SK-N-SH (cell line): ENCODE results near the gene PTPRF. TPM values are rescaled to one million over a fixed set of nuclear protein-coding genes. Genes with fewer than 3 reads are reported as not detected.

Experiments
- CTCF ChIA-PET: fragments of 300-600, 350-600 bp; formaldehyde crosslinking; extraction: SDS; loops from one replicate; lab custom pipeline; 2021; lab: Yijun Ruan, JAX
- POLR2A ChIA-PET: fragments of 350-600 bp; sonication (Branson Sonifier 250); formaldehyde crosslinking; extraction: SDS; loops from one replicate; lab custom pipeline; 2020; ENCODE audit warnings: antibody characterized with exemption, inconsistent platforms; lab: Yijun Ruan, JAX
- DNase-seq: peaks from one replicate; pipeline ENCODE4 v3.0.0; 2012
- H2AFZ ChIP-seq: fragments of 200-600 bp; sonication (generic); 2 replicates; pipeline ENCODE4 v1.8.1; 2016; ENCODE audit warnings: antibody characterized with exemption, mild to moderate bottlenecking, low read depth
- H3F3A ChIP-seq: fragments of 200-600 bp; sonication (generic); replicated peaks from 2 replicates; pipeline ENCODE3; 2016; ENCODE audit warnings: antibody characterized with exemption, mild to moderate bottlenecking; ENCODE audit not compliant: insufficient read depth
- H3K27ac ChIP-seq, 2 experiments: fragments of 200-500 bp in 1 of 2; fragments of 200-600 bp in 1 of 2; sonication (Bioruptor generic) in 1 of 2; sonication (generic), shearing (Covaris generic) in 1 of 2; 2 replicates each; pipeline versions ENCODE4 v1.5.1 to v1.6.1; 2014 to 2016; ENCODE audit warnings: low read depth in 2 of 2, inconsistent platforms in 1 of 2, low read length in 1 of 2, mild to moderate bottlenecking in 1 of 2, mixed read lengths in 1 of 2
- H3K27me3 ChIP-seq: fragments of 200-600 bp; sonication (generic), shearing (Covaris generic); 2 replicates; pipeline ENCODE4 v1.6.1; 2016; ENCODE audit warnings: mixed run types; ENCODE audit not compliant: insufficient read depth
- H3K36me3 ChIP-seq, 2 experiments: fragments of 200-500 bp in 1 of 2; fragments of 200-600 bp in 1 of 2; sonication (Bioruptor generic) in 1 of 2; sonication (generic) in 1 of 2; replicated peaks in 1 of 2; 2 replicates each; pipeline versions ENCODE3 to v1.5.1; 2014 to 2016; ENCODE audit warnings: low read length in 1 of 2, mild to moderate bottlenecking in 1 of 2; ENCODE audit not compliant: insufficient read depth in 2 of 2, control insufficient read depth in 1 of 2
- H3K4me1 ChIP-seq, 2 experiments: fragments of 200-500 bp in 1 of 2; fragments of 200-600 bp in 1 of 2; sonication (Bioruptor generic) in 1 of 2; sonication (generic), shearing (Covaris generic) in 1 of 2; 2 replicates each; pipeline versions ENCODE4 v1.5.1 to v1.6.1; 2014 to 2016; ENCODE audit warnings: low read depth in 1 of 2, low read length in 1 of 2, mixed run types in 1 of 2; ENCODE audit not compliant: insufficient read depth in 2 of 2, control insufficient read depth in 1 of 2
- H3K4me2 ChIP-seq: fragments of 200-600 bp; sonication (generic), shearing (Covaris generic); 2 replicates; pipeline ENCODE4 v1.6.1; 2017; ENCODE audit warnings: mixed run types
- H3K4me3 ChIP-seq, 2 experiments: fragments of 200-500 bp in 1 of 2; fragments of 200-600 bp in 1 of 2; sonication (Bioruptor generic) in 1 of 2; sonication (generic), shearing (Covaris generic) in 1 of 2; 2 replicates each; pipeline versions ENCODE4 v1.5.1 to v1.8.1; 2014 to 2016; ENCODE audit warnings: low read depth in 2 of 2, inconsistent platforms in 1 of 2, low read length in 1 of 2, mild to moderate bottlenecking in 1 of 2, mixed read lengths in 1 of 2, moderate library complexity in 1 of 2
- H3K79me2 ChIP-seq: fragments of 200-600 bp; sonication (generic); 2 replicates; pipeline ENCODE4 v1.8.1; 2017; ENCODE audit warnings: mild to moderate bottlenecking; ENCODE audit not compliant: insufficient read depth
- H3K9ac ChIP-seq: fragments of 200-600 bp; sonication (generic); 2 replicates; pipeline ENCODE4 v1.6.1; 2017; ENCODE audit warnings: mixed run types
- H3K9me2 ChIP-seq: fragments of 200-600 bp; sonication (generic); 2 replicates; pipeline ENCODE4 v1.6.1; 2017; ENCODE audit warnings: mixed run types
- H3K9me3 ChIP-seq: fragments of 200-600 bp; sonication (generic); 2 replicates; pipeline ENCODE4 v1.6.1; 2017; ENCODE audit warnings: mixed run types, mild to moderate bottlenecking, moderate library complexity
- H4K20me1 ChIP-seq: fragments of 200-600 bp; sonication (generic); 2 replicates; pipeline ENCODE4 v1.6.1; 2017; ENCODE audit warnings: mild to moderate bottlenecking, mixed run types; ENCODE audit not compliant: insufficient read depth
- CHD2 ChIP-seq: fragments of 150-350 bp; IDR thresholded peaks from 2 replicates; pipeline ENCODE4 v1.6.1; 2018; ENCODE audit warnings: low read length; ENCODE audit not compliant: partially characterized antibody
- ELF1 ChIP-seq: IDR thresholded peaks from 2 replicates; pipeline ENCODE4 v1.4.0; 2012
- EP300 ChIP-seq, 2 experiments: IDR thresholded peaks; 2 replicates each; pipeline versions ENCODE4 v1.4.0 to v1.6.1; 2012; ENCODE audit warnings: borderline replicate concordance in 1 of 2, low read depth in 1 of 2, low read length in 1 of 2
- EZH2phosphoT487 ChIP-seq: fragments of 200-600 bp; sonication (generic); IDR thresholded peaks from 2 replicates; pipeline ENCODE4 v1.6.1; 2017; ENCODE audit warnings: low read depth, mixed run types, mild to moderate bottlenecking, antibody characterized with exemption, moderate library complexity, borderline replicate concordance
- FOXM1 ChIP-seq: IDR thresholded peaks from 2 replicates; pipeline ENCODE4 v1.4.0; 2012; ENCODE audit warnings: low read depth, mild to moderate bottlenecking
- GABPA ChIP-seq: IDR thresholded peaks from 2 replicates; pipeline ENCODE4 v1.4.0; 2012; ENCODE audit warnings: low read depth, mild to moderate bottlenecking
- JUND ChIP-seq: IDR thresholded peaks from 2 replicates; pipeline ENCODE4 v1.4.0; 2012
- MEF2A ChIP-seq: IDR thresholded peaks from 2 replicates; pipeline ENCODE4 v1.4.0; 2012; ENCODE audit warnings: low read depth, borderline replicate concordance
- NFIC ChIP-seq: IDR thresholded peaks from 2 replicates; pipeline ENCODE4 v1.4.0; 2012; ENCODE audit warnings: borderline replicate concordance
- NRF1 ChIP-seq: IDR thresholded peaks from 2 replicates; pipeline ENCODE4 v1.6.1; 2012; ENCODE audit warnings: low read depth, mild to moderate bottlenecking, low read length
- POLR2AphosphoS5 ChIP-seq: IDR thresholded peaks from 2 replicates; pipeline ENCODE4 v1.6.1; 2012; ENCODE audit warnings: low read depth, low read length
- RCOR1 ChIP-seq: fragments of 150-350 bp; IDR thresholded peaks from 2 replicates; pipeline ENCODE4 v1.6.1; 2017; ENCODE audit warnings: antibody characterized with exemption, low read length
- RFX5 ChIP-seq: IDR thresholded peaks from 2 replicates; pipeline ENCODE4 v1.6.1; 2012; ENCODE audit warnings: mild to moderate bottlenecking, improper control_type of control experiment, low read length
- TEAD4 ChIP-seq: IDR thresholded peaks from 2 replicates; pipeline ENCODE4 v1.4.0; 2012; ENCODE audit warnings: mild to moderate bottlenecking, borderline replicate concordance; ENCODE audit not compliant: insufficient read depth
- YY1 ChIP-seq: IDR thresholded peaks from 2 replicates; pipeline ENCODE4 v1.4.0; 2012; ENCODE audit warnings: low read depth, mild to moderate bottlenecking
- WGBS: methylation state at CpG from one replicate; pipeline ENCODE4 v1.1.6; 2017; ENCODE audit warnings: low lambda C conversion rate; 5-methylcytosine and 5-hydroxymethylcytosine counted together
- polyA plus RNA-seq, 3 experiments: library from polyadenylated mRNA; depleted of rRNA; stranded (reverse); fragments of >200 nt; gene quantifications; 2 replicates each; pipeline ENCODE4 v1.2.3, GENCODE V29; 2012
- TF ChIP-seq, protein P1 (sequence below): IDR thresholded peaks from 2 replicates; pipeline ENCODE4; 2012
- TF ChIP-seq, protein P2 (sequence below): fragments of 150-350 bp; IDR thresholded peaks from 2 replicates; pipeline ENCODE4 v1.6.1; 2016; ENCODE audit warnings: mild to moderate bottlenecking, low read depth, low read length
- TF ChIP-seq, protein P3 (sequence below): IDR thresholded peaks from 2 replicates; pipeline ENCODE4 v1.4.0; 2012; ENCODE audit warnings: low read depth, borderline replicate concordance
- TF ChIP-seq, protein P4 (sequence below): fragments of 150-350 bp; IDR thresholded peaks from 2 replicates; pipeline ENCODE4 v1.6.1; 2017; ENCODE audit warnings: antibody characterized with exemption, low read length, low read depth, borderline replicate concordance
- TF ChIP-seq, protein P5 (sequence below): fragments of 200-600 bp; sonication (generic); IDR thresholded peaks from 2 replicates; pipeline ENCODE4 v1.6.1; 2017; ENCODE audit warnings: antibody characterized with exemption, mild to moderate bottlenecking, moderate library complexity

PTPRF gene
- polyA plus RNA-seq, 1 of the 3 experiments (the other 2 are of a cell fraction) = 72.7 TPM

DNA sequence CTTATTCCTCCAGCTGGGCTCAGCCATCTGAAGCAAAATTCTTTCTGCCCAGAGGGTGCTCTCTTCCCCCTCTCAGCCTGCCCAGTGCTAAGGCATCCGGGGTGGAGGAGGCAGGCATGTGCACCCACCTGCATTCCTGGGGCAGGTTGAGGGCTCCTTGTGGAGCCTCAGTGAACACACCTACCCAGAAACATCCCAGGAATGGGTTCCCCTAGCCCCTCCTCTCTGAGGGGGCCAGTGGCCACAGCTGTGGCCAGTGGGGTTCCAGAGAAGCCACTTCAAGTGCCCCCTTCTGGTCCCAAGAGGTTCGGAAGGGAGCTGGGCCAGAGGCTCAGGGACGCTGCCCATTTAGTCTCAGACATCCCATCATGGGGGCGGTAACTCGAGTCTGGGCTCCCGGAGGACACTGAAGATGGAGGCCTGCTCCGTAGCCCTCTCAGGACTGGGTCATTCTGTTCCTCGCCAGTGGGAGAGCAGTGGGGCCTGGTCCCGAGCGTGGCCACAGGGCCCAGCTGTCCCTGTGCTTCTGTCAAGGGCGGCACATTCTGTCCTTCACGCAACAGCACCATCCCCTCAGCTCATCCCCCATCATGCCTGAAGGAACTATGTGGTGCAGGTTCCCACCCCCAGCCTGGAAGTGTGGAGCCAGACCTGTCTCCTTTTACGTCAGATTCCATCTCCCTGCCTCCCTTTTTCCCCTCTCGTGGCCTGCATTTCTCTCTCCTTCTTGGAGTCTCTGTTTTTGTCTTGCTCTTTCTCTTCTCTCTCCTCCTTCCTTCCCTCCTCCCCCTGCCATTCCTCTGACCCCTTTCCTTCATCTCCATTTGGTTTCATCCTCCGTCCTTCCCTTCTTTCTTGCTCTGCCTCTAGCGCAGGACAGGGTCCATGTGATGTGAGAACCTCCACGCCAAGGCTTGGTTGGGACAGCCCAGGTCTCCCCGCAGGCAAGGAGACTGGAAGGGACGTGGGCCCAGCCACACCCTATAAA lies 69.6 kb downstream of the PTPRF start:
- H3K9me3 ChIP-seq = no peaks in the 10 kb centered on the region
- ChIA-PET CTCF (no interaction called here), POLR2A (no interaction called here)
- DNase-seq = no peak
- H3F3A ChIP-seq = no peaks in the 10 kb centered on the region
- H4K20me1 ChIP-seq = no peaks in the 10 kb centered on the region
- H3K9me2 ChIP-seq = no peaks in the 10 kb centered on the region
- no peak overlapping the region for H3K9ac ChIP-seq
- H3K27ac ChIP-seq = no peak overlapping the region
- WGBS = 86% methylated on average over 12 of the region's 19 CpGs
- H3K4me1 ChIP-seq = no peaks in the 10 kb centered on the region
- no peak overlapping the region for H2AFZ ChIP-seq
- H3K27me3 ChIP-seq = no peaks in the 10 kb centered on the region
- peaks cover 0 to 24% of the 10 kb centered on the region in 2 experiments for H3K36me3 ChIP-seq
- no peak overlapping the region for H3K4me3 ChIP-seq
- no peak overlapping the region for H3K4me2 ChIP-seq
- TF ChIP-seq JUND = no peak
- no peak for TF ChIP-seq RFX5
- TF ChIP-seq EP300 (IDR thresholded peaks at IDR 0.05; ENCODE audit: borderline replicate concordance in 1 of 2, low read depth in 1 of 2, low read length in 1 of 2) = no peak
- TF ChIP-seq, protein P1, sequence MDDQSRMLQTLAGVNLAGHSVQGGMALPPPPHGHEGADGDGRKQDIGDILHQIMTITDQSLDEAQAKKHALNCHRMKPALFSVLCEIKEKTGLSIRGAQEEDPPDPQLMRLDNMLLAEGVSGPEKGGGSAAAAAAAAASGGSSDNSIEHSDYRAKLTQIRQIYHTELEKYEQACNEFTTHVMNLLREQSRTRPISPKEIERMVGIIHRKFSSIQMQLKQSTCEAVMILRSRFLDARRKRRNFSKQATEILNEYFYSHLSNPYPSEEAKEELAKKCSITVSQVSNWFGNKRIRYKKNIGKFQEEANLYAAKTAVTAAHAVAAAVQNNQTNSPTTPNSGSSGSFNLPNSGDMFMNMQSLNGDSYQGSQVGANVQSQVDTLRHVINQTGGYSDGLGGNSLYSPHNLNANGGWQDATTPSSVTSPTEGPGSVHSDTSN = no peak
- TF ChIP-seq RCOR1 = no peak
- no peak for TF ChIP-seq GABPA
- no peak for TF ChIP-seq NFIC
- no peak for TF ChIP-seq EZH2phosphoT487
- TF ChIP-seq, protein P2, sequence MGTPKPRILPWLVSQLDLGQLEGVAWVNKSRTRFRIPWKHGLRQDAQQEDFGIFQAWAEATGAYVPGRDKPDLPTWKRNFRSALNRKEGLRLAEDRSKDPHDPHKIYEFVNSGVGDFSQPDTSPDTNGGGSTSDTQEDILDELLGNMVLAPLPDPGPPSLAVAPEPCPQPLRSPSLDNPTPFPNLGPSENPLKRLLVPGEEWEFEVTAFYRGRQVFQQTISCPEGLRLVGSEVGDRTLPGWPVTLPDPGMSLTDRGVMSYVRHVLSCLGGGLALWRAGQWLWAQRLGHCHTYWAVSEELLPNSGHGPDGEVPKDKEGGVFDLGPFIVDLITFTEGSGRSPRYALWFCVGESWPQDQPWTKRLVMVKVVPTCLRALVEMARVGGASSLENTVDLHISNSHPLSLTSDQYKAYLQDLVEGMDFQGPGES = no peak
- no peaks in the 10 kb centered on the region for H3K79me2 ChIP-seq

DNA sequence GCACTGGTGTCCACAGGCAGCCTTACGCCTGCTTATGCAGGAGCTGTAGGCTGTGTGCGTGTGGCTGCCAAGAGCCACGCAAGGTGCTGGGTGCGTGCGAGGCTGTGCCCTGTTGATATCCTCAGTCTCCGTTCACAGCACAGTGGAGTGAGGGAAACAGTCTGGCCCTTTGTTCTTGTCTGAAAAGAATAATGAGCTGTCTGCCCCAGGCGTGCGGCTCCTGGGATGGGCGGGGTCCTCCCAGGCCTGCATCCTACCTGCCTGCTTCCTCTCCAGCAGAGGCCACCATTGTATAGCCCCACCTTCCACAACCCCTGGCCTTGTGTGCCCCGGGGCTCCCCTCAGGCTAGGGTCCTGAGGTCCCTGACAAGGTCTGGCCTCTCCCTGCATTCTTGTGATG lies 72.3 kb downstream of the PTPRF start:
- ChIA-PET CTCF (no interaction called here), POLR2A (no interaction called here)
- Histone ChIP-seq H3K4me1 (no peaks in the 10 kb centered on the region), H3K36me3 (peaks cover 0 to 48% of the 10 kb centered on the region in 2 experiments), H3K27me3 (no peaks in the 10 kb centered on the region), H3F3A (no peaks in the 10 kb centered on the region), H3K4me2 (no peak overlapping the region), H3K9me3 (no peaks in the 10 kb centered on the region), H3K9ac (no peak overlapping the region), H4K20me1 (no peaks in the 10 kb centered on the region), H3K9me2 (no peaks in the 10 kb centered on the region), H3K4me3 (no peak overlapping the region), H3K27ac (no peak overlapping the region), H2AFZ (no peak overlapping the region), H3K79me2 (no peaks in the 10 kb centered on the region)
- 74% methylated on average over 6 of the region's 10 CpGs for WGBS
- DNase-seq = no peak
- TF ChIP-seq CHD2 = no peak
- no peak for TF ChIP-seq JUND
- TF ChIP-seq, protein P3, sequence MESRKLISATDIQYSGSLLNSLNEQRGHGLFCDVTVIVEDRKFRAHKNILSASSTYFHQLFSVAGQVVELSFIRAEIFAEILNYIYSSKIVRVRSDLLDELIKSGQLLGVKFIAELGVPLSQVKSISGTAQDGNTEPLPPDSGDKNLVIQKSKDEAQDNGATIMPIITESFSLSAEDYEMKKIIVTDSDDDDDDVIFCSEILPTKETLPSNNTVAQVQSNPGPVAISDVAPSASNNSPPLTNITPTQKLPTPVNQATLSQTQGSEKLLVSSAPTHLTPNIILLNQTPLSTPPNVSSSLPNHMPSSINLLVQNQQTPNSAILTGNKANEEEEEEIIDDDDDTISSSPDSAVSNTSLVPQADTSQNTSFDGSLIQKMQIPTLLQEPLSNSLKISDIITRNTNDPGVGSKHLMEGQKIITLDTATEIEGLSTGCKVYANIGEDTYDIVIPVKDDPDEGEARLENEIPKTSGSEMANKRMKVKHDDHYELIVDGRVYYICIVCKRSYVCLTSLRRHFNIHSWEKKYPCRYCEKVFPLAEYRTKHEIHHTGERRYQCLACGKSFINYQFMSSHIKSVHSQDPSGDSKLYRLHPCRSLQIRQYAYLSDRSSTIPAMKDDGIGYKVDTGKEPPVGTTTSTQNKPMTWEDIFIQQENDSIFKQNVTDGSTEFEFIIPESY = no peak
- TF ChIP-seq NRF1 = no peak
- TF ChIP-seq, protein P4, sequence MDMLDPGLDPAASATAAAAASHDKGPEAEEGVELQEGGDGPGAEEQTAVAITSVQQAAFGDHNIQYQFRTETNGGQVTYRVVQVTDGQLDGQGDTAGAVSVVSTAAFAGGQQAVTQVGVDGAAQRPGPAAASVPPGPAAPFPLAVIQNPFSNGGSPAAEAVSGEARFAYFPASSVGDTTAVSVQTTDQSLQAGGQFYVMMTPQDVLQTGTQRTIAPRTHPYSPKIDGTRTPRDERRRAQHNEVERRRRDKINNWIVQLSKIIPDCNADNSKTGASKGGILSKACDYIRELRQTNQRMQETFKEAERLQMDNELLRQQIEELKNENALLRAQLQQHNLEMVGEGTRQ = no peak
- TF ChIP-seq POLR2AphosphoS5 = no peak
- no peak for TF ChIP-seq ELF1
- TF ChIP-seq NFIC = no peak
- no peak for TF ChIP-seq YY1
- TF ChIP-seq, protein P5, sequence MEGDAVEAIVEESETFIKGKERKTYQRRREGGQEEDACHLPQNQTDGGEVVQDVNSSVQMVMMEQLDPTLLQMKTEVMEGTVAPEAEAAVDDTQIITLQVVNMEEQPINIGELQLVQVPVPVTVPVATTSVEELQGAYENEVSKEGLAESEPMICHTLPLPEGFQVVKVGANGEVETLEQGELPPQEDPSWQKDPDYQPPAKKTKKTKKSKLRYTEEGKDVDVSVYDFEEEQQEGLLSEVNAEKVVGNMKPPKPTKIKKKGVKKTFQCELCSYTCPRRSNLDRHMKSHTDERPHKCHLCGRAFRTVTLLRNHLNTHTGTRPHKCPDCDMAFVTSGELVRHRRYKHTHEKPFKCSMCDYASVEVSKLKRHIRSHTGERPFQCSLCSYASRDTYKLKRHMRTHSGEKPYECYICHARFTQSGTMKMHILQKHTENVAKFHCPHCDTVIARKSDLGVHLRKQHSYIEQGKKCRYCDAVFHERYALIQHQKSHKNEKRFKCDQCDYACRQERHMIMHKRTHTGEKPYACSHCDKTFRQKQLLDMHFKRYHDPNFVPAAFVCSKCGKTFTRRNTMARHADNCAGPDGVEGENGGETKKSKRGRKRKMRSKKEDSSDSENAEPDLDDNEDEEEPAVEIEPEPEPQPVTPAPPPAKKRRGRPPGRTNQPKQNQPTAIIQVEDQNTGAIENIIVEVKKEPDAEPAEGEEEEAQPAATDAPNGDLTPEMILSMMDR = no peak
- no peak for TF ChIP-seq TEAD4
- TF ChIP-seq RCOR1 = no peak
- no peak for TF ChIP-seq MEF2A
- TF ChIP-seq FOXM1 = no peak
